GM11168 (cell line): ENCODE results near the gene ST3GAL3.

ENCODE experiments used
- in situ Hi-C: fragments of 300-500 bp; cut with MboI; formaldehyde crosslinking; loops from one replicate; pipeline ENCODE4 v1.12.0; 2022; ENCODE audit warnings: low sequenced_read_pairs; ENCODE audit not compliant: unreplicated experiment

The ST3GAL3 gene

DNA sequence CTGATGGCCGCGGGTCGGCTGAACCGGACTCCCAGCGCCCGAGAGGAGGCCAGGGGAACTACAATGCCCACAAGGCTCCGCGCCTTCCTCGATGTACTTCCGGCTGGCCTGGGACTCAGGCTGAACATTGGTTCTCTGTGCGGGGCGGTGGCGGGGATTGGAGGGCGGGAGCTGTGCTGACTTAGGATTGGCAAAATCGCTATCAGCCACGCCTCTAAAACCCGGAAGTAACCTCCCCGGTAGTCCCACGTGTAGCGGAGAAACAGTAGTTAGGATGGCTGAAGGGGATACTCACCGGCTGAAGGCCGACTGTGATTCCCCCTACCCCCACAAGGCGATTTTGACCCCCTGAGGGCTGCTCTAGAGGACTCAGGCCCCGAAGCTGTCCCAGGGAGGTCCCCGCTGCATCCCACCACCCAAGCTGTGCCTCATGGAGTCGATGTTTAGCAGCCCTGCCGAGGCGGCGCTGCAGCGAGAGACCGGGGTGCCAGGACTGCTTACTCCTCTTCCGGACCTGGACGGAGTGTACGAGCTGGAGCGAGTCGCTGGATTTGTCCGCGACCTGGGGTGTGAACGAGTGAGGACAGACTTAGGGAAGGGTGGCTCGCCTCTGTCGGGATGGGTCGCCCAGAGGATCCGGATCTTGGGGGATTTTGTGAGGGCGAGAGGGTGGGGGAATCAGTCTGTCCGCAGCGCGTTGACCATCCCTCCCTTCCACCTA is 262.6 kb downstream of the ST3GAL3 start, which contains the start of gene DPH2:
Gene DPH2 (plus strand): TSS at position 265 of the 721 bp plus-strand sequence. CDS start 166 bp downstream, at position 431.
- in situ Hi-C loops: no loop called here

DNA sequence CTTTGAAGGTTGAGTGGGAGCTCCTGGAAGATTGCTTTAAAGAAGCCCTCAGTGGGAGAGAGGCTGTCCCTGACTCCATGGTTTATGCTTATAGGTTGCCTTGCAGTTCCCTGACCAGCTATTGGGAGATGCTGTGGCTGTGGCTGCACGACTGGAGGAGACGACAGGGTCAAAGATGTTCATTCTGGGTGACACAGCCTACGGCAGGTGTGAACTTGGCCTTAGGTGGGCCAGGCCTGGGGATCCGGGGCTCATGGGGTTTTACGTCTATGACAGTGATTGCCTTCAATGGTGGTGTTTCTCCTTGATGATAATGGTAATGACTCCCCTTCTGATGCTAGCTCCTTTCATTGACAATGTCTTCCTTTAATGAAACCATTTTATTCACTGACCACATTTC is 263.2 kb downstream of the ST3GAL3 start:
- in situ Hi-C loops: no loop called here

DNA sequence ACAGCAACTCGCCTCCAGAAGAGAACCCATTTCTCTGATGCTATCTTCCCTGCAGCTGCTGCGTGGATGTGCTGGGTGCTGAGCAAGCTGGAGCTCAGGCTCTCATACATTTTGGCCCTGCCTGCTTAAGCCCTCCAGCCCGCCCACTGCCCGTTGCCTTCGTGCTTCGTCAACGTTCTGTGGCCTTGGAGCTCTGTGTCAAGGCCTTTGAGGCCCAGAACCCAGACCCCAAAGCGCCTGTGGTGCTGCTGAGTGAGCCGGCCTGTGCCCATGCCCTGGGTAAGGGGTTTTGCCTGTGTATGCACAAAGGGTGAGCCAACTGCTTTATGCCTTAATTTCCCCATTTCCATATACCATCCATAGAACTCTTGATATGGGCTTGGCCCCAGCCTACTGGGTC is 263.6 kb downstream of the ST3GAL3 start:
- in situ Hi-C loops: no loop called here

DNA sequence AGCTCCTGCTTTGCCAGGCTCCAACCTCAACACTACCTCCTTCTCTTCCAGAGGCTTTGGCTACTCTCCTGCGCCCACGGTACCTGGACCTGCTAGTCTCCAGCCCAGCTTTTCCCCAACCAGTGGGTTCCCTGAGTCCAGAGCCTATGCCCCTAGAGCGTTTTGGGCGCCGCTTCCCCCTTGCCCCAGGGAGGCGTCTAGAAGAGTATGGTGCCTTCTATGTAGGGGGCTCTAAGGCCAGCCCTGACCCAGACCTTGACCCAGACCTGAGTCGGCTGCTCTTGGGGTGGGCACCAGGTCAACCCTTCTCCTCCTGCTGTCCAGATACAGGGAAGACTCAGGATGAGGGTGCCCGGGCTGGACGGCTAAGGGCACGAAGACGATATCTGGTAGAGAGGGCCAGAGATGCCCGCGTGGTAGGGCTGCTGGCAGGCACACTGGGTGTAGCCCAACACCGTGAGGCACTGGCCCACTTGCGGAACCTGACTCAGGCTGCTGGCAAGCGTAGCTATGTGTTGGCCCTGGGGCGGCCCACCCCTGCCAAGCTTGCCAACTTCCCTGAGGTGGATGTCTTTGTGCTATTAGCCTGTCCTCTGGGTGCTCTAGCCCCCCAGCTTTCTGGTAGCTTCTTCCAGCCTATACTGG is 264.1 kb downstream of the ST3GAL3 start:
- in situ Hi-C loops: no loop called here

DNA sequence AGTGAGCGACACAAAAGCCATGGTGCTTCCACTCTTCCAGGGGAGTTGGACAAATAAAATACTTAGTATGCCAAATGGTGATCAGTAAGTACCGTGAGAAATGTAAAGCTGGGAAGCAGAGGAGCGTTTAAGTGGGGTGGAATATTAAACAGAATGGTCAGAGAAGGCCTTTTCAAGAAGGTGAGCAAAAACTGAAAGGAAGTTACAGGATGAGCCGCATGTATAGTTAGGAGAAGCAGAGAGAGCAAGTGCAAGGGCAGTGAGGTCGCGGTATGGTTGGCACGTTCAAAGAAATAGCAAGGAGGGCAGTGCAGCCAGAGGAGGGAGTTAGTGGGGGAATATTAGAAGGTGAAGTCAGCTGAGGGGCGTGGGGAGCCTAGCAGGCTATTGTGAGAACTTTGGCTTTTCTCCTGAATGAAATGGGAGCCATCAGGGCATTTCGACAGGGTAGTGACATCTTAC is 266.7 kb downstream of the ST3GAL3 start:
- in situ Hi-C loops: no loop called here

DNA sequence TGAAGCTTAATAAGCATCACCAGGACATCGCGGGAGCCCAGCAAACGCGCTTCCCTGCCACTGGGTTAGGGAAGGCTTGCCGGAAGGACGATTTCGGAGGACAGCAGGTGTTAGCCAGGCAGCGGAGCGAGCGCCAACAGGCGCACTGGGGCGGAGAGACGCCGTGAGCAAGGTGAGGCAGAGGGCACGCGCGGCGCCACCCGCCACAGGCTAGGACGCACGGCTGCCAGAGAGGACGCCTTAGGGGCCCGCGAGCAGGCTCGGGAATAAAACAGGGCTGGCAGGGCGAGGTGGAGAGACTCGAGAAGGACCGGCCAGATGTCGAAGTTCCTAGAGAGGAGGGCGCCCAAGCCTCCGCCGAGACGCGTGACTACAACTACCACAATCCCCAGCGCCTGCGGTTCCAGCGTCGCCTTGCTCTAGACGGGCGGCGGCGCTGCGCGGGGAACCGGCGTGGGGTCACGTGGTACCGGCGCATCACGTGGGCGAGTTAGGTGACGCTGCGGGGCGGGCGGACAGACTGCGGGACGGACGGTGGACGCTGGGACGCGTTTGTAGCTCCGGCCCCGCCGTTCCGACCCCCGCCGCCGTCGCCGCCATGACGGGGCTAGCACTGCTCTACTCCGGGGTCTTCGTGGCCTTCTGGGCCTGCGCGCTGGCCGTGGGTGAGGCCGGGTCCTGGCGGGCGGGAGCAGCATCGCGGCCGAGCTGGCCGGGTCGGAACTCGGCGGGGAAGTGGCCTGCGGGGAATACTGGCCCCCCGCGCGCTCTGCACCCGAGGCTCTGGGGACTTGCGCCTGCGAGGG is 267.3 kb downstream of the ST3GAL3 start, which contains the start of gene ATP6V0B:
Gene ATP6V0B (plus strand): TSS at position 518 of the 806 bp plus-strand sequence. CDS start 81 bp downstream, at position 599.
- in situ Hi-C loops: no loop called here

DNA sequence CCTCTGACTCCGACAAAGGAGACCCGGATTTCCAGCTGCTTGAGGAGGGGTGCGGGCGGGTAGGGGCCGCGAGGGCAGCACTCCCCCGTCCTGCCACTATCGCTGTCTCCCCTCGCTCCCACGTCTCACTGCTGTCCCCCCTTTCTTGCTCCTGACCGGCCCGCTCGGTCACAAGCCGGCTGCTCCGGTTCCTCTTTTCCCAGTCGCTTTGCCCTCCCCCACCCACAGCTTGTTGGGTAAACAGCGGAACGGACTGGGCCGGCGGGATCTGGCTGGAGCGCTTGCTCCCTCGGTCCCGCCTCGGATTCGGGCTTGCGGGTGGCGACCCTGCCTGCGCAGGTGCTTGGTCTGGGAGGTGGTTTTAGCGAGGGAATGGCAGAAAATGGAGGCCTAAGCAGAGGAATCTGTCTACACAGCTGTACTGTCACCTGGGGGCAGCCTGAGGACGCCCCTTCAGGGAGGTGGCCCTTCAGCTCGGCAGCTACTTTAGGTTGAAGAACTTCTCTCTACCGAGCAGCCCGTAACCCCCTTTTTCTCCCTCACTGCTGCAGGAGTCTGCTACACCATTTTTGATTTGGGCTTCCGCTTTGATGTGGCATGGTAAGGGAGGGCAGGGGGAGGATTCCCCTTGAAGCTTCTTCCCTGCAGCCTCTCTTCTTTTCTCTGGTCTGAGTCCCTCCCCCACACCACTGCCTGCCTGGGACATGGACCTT is 268.1 kb downstream of the ST3GAL3 start:
- in situ Hi-C loops: no loop called here

DNA sequence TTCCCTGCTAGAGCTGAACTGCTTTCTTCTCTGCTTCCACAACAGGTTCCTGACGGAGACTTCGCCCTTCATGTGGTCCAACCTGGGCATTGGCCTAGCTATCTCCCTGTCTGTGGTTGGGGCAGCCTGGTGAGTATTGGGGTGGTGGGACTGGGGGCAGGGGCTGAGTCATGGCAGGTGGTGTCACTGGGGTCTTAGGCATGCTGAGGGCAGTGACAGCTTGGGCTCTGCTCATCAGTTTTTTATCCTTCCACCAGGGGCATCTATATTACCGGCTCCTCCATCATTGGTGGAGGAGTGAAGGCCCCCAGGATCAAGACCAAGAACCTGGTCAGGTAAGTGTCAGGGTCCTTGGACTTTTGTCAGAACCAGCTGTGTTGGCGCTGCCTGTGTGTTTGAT is 268.7 kb downstream of the ST3GAL3 start:
- in situ Hi-C loops: no loop called here

DNA sequence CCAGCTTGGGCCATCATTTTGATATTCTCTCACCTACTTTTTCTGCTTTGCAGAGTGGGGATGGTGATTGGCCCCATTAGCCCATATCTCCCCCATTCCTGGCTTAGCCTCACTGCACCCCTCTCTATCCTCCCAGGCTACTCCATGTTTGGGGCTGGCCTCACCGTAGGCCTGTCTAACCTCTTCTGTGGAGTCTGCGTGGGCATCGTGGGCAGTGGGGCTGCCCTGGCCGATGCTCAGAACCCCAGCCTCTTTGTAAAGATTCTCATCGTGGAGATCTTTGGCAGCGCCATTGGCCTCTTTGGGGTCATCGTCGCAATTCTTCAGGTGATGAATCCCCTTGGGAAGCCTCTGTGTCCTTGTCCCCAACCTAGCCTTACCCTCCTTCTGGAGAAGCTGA is 269.6 kb downstream of the ST3GAL3 start:
- in situ Hi-C loops: no loop called here

DNA sequence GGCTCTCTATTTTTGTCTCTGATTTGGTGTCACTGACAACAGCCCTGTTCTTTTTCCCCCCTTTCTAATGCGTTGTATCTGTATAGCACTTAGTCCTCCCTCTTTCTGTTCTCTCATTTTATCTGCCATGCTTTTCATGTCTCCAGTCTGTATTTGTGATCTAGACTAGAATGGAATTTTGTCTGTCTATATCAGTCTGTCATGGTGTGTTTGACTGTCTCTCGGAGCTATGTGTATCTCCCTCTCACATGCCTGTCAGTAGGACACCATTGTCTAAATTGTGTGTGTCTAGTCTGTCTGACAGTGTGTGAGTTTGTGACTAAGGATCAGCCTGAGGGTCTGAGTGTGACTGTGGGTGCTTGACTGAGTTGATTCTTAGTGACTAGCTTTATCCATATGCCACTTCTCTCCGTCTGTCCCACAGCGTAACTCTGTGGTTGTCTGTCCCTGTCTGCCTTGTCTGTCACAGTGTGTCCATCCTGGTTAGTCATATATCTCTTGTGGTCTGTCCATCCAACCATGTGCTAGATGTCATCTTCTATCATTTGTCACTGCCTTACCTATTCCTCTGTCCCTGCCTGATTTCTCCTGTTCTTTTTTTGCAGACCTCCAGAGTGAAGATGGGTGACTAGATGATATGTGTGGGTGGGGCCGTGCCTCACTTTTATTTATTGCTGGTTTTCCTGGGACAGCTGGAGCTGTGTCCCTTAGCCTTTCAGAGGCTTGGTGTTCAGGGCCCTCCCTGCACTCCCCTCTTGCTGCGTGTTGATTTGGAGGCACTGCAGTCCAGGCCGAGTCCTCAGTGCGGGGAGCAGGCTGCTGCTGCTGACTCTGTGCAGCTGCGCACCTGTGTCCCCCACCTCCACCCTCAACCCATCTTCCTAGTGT is 270.3 kb downstream of the ST3GAL3 start:
- in situ Hi-C loops: no loop called here

DNA sequence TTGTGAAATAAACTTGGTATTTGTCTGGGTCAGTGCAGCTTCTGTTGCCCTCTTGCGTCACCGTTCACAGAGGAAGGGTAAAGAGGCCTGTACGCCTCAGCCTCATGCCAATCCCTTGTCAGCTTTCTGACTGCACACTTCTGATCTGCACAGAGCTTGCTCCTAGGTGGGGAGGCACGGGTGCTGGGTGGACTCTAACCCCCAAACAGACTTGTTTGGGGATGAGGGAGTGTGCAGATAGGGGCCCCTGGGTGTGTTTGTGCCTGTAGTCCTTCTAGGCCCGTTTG is 270.9 kb downstream of the ST3GAL3 start:
- in situ Hi-C loops: no loop called here

DNA sequence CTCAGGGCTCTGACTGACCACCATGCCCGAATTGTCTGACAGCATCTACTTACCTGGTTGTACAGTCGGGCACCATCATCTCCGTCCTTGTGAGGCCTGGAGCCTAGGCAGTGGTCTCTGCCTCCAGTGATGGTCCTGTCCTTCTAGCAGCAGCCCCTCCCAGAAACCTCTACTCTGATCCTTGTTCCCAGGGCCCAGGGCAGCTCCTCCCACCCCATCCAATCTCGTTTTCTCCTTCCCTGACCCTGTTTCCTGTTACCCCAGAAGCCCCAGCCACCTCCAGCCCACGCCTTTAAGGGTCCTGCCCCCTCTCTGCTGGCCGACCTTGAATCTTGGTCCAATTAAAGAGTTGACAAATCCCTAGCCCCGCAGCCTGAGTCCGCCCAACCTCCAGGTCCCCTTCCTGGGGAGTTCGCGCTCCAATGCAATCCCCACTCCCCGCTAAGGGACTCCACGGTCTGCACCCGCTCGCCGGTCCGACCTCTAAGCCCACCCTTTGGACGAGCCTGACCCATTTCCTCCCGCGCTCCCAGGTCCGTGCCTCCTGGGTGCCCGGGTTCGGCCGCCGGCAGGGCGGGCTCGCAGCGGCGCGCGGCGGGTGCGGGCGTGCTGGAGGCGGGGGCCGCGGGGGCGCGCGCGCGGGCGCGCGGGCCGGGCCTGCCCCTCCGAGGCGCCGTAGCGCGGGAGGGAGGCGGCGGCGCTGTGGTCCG is 271.4 kb downstream of the ST3GAL3 start, which contains the start of gene B4GALT2:
Gene B4GALT2 (plus strand): TSS at position 660 of the 710 bp plus-strand sequence. CDS start 1,951 bp downstream, outside the sequence.
- in situ Hi-C loops: no loop called here

DNA sequence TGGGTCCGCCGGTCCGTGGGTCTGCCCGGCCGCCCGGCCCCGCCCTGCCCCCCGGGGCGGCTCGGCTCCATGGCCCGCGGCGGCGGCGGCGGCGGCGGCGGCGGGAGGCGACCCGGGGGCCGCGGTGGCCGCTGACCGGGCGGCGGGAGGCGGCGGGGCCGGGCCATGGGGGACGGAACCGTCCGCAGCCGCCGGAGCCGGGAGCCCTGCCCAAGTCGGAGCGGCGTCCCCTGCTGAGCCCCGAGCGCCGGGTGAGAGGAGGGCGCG is 271.9 kb downstream of the ST3GAL3 start:
- in situ Hi-C loops: no loop called here

DNA sequence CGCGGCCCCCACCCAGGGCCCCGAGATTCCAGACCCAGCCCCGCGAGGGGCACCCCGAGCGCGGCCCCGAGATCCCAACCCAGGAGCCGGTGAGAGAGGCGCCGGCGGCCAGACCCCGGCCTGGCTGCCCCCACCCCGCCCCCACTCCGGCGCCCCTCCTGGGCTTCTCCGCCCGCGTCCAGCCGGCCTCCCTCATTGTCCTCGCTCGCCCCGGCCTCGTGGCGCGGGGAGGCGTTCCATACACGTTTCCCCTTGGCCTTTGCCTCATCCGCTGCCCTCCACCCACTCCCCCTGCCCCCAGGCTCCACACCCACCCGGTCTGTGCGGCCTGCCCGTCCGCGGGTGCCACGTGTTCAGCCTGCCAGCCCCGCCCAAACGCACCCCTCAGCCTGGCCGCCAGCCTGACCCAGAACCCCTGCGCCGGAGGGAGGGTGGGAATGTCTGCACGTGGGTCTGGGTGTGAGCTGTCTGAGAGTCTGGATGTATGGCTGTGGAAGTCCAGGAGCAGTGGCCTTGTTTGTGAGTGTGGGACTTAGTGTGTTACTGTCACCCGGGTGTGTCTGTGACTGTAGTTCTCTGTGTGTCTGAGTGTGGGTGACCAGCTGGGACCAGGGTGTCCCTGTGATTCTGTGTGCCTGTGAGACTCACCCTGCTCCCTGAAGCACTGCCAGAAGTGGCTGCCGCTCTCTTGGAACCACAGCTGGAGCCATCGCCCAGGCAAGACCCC is 272.4 kb downstream of the ST3GAL3 start:
- in situ Hi-C loops: no loop called here

DNA sequence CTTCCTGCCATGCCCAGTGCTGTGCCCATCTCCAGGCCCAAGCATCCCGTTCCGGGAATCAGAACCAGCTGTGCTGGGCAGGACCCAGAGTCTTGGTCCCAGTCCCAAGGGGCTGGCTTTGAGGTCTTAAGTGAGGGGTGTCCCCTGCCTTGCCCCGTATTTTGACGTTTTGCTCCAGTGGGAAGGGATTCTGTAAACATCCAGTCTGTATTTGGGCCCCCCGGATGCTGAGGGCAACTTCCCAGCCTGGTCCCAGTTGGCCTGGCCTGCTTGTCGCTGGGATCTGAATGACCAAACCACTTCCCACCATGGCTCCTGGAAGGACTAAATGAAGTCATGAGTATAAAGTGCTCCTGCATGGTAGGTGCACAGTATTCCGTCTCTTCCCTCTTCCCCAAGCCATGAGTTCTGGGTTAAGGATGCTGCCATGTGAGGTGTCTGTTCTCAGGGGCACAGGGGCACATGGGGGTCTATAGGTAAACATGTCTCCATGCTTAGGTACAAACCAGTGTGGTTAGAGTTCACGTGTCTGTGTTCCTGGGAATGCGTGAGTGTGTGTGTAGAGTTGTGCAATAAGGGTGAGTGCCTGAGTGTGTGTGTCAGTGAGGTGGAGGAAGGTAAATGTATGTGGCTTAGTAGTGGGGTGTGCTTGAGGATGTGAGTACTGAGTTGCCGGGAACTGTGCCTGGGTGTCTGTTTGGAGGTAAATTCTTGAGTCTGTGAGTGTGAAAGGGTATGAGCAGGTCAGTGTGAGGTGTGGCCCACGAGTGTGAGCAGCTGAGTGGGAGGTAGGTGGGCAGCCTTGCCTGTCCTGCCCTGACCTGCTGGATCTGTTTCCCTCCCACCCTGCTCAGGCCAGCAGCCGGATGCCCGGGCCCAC is 273.2 kb downstream of the ST3GAL3 start:
- in situ Hi-C loops: no loop called here
